HG03571 (cell line): ENCODE results near the gene GPR183.

Experiments
- ATAC-seq: cut with Tn5 transposase; IDR thresholded peaks from one replicate; pipeline ENCODE4 v1.9.1; 2021; ENCODE audit not compliant: unreplicated experiment

GPR183 gene

GRCh38 chr13:99307247-99307646 is at the start of gene GPR183:
GPR183 (minus strand) TSS chr13:99307399; CDS start chr13:99296145, 11,254 bp downstream.
- ATAC-seq: peak; percentile 53

- ATAC-seq: peak; percentile 61
Observed at GRCh38 chr13:99356262-99357091, 49.3 kb upstream of the GPR183 start.

- ATAC-seq: no peak
Observed at GRCh38 chr13:99356012-99356261, 48.7 kb upstream of the GPR183 start.

GRCh38 chr13:99355267-99356011 is 48.2 kb upstream of the GPR183 start:
- ATAC-seq: no peak

- no peak for ATAC-seq
Observed at GRCh38 chr13:99354371-99354951, 47.3 kb upstream of the GPR183 start.

GRCh38 chr13:99353836-99354235 is 46.6 kb upstream of the GPR183 start:
- ATAC-seq: no peak

GRCh38 chr13:99353246-99353600 is 46.0 kb upstream of the GPR183 start:
- no peak for ATAC-seq

GRCh38 chr13:99352351-99353245 is 45.4 kb upstream of the GPR183 start:
- ATAC-seq: no peak

- no peak for ATAC-seq
Observed at GRCh38 chr13:99351772-99352171, 44.6 kb upstream of the GPR183 start.

GRCh38 chr13:99350191-99350590 is 43.0 kb upstream of the GPR183 start:
- no peak for ATAC-seq

- ATAC-seq: no peak
Observed at GRCh38 chr13:99347911-99348451, 40.8 kb upstream of the GPR183 start.

- ATAC-seq: no peak
Observed at GRCh38 chr13:99347335-99347878, 40.2 kb upstream of the GPR183 start.

GRCh38 chr13:99346335-99347042 is 39.3 kb upstream of the GPR183 start:
- ATAC-seq: no peak

- no peak for ATAC-seq
Observed at GRCh38 chr13:99345345-99345744, 38.1 kb upstream of the GPR183 start.

GRCh38 chr13:99344610-99345208 is 37.5 kb upstream of the GPR183 start:
- no peak for ATAC-seq

- ATAC-seq: no peak
Observed at GRCh38 chr13:99342723-99343315, 35.6 kb upstream of the GPR183 start.

- ATAC-seq: no peak
Observed at GRCh38 chr13:99341969-99342722, 34.9 kb upstream of the GPR183 start.

- ATAC-seq: no peak
Observed at GRCh38 chr13:99340638-99341037, 33.4 kb upstream of the GPR183 start.
